Measurements from ENCODE around the gene CDK2. TPM values are rescaled to one million over a fixed set of nuclear protein-coding genes. Genes with fewer than 3 reads are reported as not detected.

Gene CDK2
- total and polyA plus RNA-seq, 9 of the 15 experiments (the other 6 are each of a cell fraction or from before 2014, with no cell fraction given): 17.4 to 213 (median 109) TPM

DNA sequence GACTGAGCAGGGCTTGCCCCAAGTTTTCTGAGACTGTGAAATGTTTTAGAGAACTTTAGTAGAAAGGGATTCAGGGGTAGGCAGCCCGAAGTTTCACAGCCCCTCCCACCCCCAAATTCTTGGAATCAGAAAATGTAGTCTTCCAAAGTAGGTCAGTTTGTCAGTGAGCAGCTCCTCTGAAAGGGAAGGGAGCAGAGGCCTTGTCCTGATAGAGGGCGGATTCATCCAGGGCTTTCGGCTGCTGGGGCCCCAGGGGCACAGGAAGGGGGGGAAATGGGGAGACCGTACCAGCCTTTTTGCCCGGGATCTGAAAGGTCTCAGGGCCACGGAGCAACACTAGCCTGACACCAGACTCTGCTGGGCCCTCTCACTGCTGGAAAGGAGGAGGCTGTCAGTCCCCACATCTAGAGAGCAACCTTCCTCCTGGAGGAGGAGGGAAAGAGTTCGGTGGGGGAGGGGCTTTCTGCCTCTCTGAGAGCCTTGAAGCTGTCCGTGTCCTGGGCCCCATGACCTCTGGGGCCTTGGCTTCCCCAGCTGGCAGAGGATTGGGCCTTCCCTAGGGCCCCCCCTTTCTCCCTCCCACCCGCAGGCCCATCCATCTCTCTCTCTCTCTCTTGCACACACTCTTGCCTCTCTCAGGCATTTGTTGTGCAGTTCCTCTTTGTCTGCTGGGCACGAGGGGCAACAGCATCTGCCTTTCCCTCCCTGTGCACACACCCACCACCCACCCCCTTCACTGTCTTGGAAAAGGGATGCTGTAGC lies 54.0 kb downstream of the CDK2 start, which contains the start of gene IKZF4 (continued):
- peak in 1 of 2 experiments; percentile 22; a peak in 1 of 4 replicates for TF ChIP-seq KDM1A (IDR thresholded peaks at IDR 0.05)
- TF ChIP-seq TBP (optimal IDR thresholded peaks at IDR 0.05; ENCODE audit: low read depth, low read length): peak; percentile 71
- no peak for TF ChIP-seq ZNF175 (CRISPR knock-in tag; IDR thresholded peaks at IDR 0.05; ENCODE audit: low read depth)
- TF ChIP-seq, protein P1, sequence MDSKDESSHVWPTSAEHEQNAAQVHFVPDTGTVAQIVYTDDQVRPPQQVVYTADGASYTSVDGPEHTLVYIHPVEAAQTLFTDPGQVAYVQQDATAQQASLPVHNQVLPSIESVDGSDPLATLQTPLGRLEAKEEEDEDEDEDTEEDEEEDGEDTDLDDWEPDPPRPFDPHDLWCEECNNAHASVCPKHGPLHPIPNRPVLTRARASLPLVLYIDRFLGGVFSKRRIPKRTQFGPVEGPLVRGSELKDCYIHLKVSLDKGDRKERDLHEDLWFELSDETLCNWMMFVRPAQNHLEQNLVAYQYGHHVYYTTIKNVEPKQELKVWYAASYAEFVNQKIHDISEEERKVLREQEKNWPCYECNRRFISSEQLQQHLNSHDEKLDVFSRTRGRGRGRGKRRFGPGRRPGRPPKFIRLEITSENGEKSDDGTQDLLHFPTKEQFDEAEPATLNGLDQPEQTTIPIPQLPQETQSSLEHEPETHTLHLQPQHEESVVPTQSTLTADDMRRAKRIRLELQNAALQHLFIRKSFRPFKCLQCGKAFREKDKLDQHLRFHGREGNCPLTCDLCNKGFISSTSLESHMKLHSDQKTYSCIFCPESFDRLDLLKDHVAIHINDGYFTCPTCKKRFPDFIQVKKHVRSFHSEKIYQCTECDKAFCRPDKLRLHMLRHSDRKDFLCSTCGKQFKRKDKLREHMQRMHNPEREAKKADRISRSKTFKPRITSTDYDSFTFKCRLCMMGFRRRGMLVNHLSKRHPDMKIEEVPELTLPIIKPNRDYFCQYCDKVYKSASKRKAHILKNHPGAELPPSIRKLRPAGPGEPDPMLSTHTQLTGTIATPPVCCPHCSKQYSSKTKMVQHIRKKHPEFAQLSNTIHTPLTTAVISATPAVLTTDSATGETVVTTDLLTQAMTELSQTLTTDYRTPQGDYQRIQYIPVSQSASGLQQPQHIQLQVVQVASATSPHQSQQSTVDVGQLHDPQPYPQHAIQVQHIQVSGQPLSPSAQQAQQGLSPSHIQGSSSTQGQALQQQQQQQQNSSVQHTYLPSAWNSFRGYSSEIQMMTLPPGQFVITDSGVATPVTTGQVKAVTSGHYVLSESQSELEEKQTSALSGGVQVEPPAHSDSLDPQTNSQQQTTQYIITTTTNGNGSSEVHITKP (IDR thresholded peaks at IDR 0.05; ENCODE audit: partially characterized antibody): peak; percentile 36
- TF ChIP-seq, protein P2, sequence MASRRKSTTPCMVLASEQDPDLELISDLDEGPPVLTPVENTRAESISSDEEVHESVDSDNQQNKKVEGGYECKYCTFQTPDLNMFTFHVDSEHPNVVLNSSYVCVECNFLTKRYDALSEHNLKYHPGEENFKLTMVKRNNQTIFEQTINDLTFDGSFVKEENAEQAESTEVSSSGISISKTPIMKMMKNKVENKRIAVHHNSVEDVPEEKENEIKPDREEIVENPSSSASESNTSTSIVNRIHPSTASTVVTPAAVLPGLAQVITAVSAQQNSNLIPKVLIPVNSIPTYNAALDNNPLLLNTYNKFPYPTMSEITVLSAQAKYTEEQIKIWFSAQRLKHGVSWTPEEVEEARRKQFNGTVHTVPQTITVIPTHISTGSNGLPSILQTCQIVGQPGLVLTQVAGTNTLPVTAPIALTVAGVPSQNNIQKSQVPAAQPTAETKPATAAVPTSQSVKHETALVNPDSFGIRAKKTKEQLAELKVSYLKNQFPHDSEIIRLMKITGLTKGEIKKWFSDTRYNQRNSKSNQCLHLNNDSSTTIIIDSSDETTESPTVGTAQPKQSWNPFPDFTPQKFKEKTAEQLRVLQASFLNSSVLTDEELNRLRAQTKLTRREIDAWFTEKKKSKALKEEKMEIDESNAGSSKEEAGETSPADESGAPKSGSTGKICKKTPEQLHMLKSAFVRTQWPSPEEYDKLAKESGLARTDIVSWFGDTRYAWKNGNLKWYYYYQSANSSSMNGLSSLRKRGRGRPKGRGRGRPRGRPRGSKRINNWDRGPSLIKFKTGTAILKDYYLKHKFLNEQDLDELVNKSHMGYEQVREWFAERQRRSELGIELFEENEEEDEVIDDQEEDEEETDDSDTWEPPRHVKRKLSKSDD (conservative IDR thresholded peaks at IDR 0.05; ENCODE audit: low read length): no peak
- no peak for TF ChIP-seq MIER1 (IDR thresholded peaks at IDR 0.05; ENCODE audit: low read depth)
- TF ChIP-seq, protein P3, sequence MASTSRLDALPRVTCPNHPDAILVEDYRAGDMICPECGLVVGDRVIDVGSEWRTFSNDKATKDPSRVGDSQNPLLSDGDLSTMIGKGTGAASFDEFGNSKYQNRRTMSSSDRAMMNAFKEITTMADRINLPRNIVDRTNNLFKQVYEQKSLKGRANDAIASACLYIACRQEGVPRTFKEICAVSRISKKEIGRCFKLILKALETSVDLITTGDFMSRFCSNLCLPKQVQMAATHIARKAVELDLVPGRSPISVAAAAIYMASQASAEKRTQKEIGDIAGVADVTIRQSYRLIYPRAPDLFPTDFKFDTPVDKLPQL (IDR thresholded peaks at IDR 0.05; ENCODE audit: extremely low read depth, insufficient read length): no peak
- TF ChIP-seq ZNF134 (CRISPR knock-in tag; conservative IDR thresholded peaks at IDR 0.05): no peak
- 0 out of 2 replicates have a peak, but pooled peaks have one; percentile 7 for TF ChIP-seq MYNN (IDR thresholded peaks at IDR 0.05)
- no peak for TF ChIP-seq MYNN (CRISPR knock-in tag; IDR thresholded peaks at IDR 0.05)
- TF ChIP-seq ELF2 (CRISPR knock-in tag; IDR thresholded peaks at IDR 0.05): peak; percentile 51; the same call in 1 of the 2 replicates
- no peak for TF ChIP-seq ZKSCAN8 (CRISPR knock-in tag; IDR thresholded peaks at IDR 0.05)
- TF ChIP-seq, protein P4, sequence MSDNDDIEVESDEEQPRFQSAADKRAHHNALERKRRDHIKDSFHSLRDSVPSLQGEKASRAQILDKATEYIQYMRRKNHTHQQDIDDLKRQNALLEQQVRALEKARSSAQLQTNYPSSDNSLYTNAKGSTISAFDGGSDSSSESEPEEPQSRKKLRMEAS (CRISPR knock-in tag; IDR thresholded peaks at IDR 0.05): no peak
- no peak for TF ChIP-seq TCFL5 (CRISPR knock-in tag; conservative IDR thresholded peaks at IDR 0.05)
- peak; percentile 70 for TF ChIP-seq TAF1 (IDR thresholded peaks at IDR 0.05; ENCODE audit: control insufficient read depth, extremely low read depth, insufficient read depth, low read length, severe bottlenecking)
- TF ChIP-seq MTA3 (IDR thresholded peaks at IDR 0.05; ENCODE audit: borderline replicate concordance): peak; percentile 14; the same call in 1 of the 2 replicates
